OCI-LY3 (cell line): ENCODE measurements around the gene UNC93A.

ENCODE experiments used
- H2AFZ ChIP-seq: fragments of 200-600, 300-600 bp; shearing (Covaris generic); 2 replicates; pipeline ENCODE4 v1.6.0; 2014; ENCODE audit warnings: antibody characterized with exemption, low read depth, low read length
- H3K27ac ChIP-seq: fragments of 200-600, 300-600 bp; sonication (generic); 2 replicates; pipeline ENCODE4 v1.5.1; 2014; ENCODE audit warnings: mild to moderate bottlenecking, low read length, moderate library complexity, mixed read lengths
- H3K27me3 ChIP-seq: fragments of 200-600, 300-600 bp; sonication (generic); 2 replicates; pipeline ENCODE4 v1.6.1; 2014; ENCODE audit warnings: low read depth, low read length, mixed read lengths
- H3K36me3 ChIP-seq: fragments of 200-600, 300-600 bp; sonication (generic); replicated peaks from 2 replicates; pipeline ENCODE3; 2014; ENCODE audit warnings: low read depth, low read length, mixed read lengths
- H3K4me1 ChIP-seq: fragments of 300-600, 200-600 bp; sonication (generic); 2 replicates; pipeline ENCODE4 v1.6.1; 2014; ENCODE audit warnings: low read length, mixed read lengths
- H3K4me2 ChIP-seq: fragments of 200-600, 300-600 bp; sonication (generic); 2 replicates; pipeline ENCODE4 v1.6.1; 2014; ENCODE audit warnings: low read length, mixed read lengths
- H3K4me3 ChIP-seq: fragments of 300-600, 200-600 bp; sonication (generic); 2 replicates; pipeline ENCODE4 v1.5.1; 2014; ENCODE audit warnings: antibody characterized with exemption, mild to moderate bottlenecking, low read length, moderate library complexity
- H3K79me2 ChIP-seq: fragments of 300-600, 200-600 bp; shearing (Covaris generic); 2 replicates; pipeline ENCODE4 v1.6.1; 2014; ENCODE audit warnings: mild to moderate bottlenecking, low read length, mixed read lengths
- H3K9ac ChIP-seq: fragments of 300-600, 200-600 bp; shearing (Covaris generic); 2 replicates; pipeline ENCODE4 v1.6.0; 2014; ENCODE audit warnings: mild to moderate bottlenecking, low read length, moderate library complexity
- H3K9me3 ChIP-seq: fragments of 200-600, 300-600 bp; shearing (Covaris generic); 2 replicates; pipeline ENCODE4 v1.6.1; 2014; ENCODE audit warnings: low read length, mixed read lengths; ENCODE audit not compliant: insufficient read depth
- H4K20me1 ChIP-seq: fragments of 200-600, 300-600 bp; sonication (generic); 2 replicates; pipeline ENCODE4 v1.6.1; 2016; ENCODE audit warnings: low read length, mixed read lengths; ENCODE audit not compliant: insufficient read depth
- EZH2phosphoT487 ChIP-seq: fragments of 200-600 bp; shearing (Covaris generic); IDR thresholded peaks from 2 replicates; pipeline ENCODE4 v1.6.1; 2018; ENCODE audit warnings: antibody characterized with exemption, mixed run types, low read depth
- TF ChIP-seq, protein P1 (sequence below): fragments of 200-600, 300-600 bp; sonication (generic); IDR thresholded peaks from 2 replicates; pipeline ENCODE4 v1.5.1; 2014; ENCODE audit warnings: antibody characterized with exemption, low read length, low read depth

UNC93A gene

DNA sequence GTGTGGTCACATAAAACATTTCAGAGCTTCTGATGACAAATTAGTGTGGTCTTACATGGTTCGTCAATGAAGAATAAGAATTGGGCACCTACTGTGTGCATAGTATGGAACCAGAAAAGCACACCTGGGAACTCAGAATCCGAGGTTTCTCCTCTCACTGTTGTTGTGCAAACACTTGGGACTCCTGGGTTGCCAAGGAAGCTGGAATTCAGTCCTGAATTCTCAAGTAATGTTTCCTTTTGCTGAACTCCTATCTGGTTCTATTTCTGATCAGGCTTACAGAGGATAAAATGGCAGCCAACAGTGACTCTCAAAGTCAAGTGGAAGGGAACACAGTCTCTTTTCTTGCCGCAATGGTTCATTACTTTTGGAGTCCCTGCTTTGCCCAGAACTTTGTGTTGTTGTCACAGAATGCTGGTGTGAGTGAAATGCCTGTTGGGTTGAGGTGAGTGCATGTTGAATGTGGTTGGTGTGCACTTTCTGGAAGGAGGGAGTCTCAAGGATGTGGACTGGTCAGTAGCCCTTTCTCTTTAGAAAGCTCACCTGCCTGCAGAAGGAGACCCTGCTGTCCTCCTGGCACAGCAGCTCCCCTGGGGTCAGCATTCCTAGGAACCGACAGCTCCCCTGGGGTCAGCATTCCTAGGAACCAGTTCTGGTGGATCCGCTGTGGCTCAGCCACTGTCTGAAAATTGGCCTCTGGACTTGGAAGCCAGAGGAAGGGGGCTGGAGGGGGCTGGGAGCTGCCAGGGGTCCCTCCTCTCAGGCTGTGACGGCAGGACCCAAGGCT lies 1.4 kb downstream of the UNC93A start:
- Histone ChIP-seq H3K4me3 (no peak overlapping the region), H3K79me2 (no peaks in the 10 kb centered on the region), H3K4me1 (no peaks in the 10 kb centered on the region), H3K27ac (no peak overlapping the region), H3K36me3 (no peaks in the 10 kb centered on the region), H2AFZ (no peak overlapping the region), H3K9me3 (no peaks in the 10 kb centered on the region), H3K27me3 (peaks cover 13% of the 10 kb centered on the region), H3K4me2 (no peak overlapping the region), H3K9ac (no peak overlapping the region), H4K20me1 (no peaks in the 10 kb centered on the region)
- TF ChIP-seq EZH2phosphoT487 = no peak
- TF ChIP-seq, protein P1, sequence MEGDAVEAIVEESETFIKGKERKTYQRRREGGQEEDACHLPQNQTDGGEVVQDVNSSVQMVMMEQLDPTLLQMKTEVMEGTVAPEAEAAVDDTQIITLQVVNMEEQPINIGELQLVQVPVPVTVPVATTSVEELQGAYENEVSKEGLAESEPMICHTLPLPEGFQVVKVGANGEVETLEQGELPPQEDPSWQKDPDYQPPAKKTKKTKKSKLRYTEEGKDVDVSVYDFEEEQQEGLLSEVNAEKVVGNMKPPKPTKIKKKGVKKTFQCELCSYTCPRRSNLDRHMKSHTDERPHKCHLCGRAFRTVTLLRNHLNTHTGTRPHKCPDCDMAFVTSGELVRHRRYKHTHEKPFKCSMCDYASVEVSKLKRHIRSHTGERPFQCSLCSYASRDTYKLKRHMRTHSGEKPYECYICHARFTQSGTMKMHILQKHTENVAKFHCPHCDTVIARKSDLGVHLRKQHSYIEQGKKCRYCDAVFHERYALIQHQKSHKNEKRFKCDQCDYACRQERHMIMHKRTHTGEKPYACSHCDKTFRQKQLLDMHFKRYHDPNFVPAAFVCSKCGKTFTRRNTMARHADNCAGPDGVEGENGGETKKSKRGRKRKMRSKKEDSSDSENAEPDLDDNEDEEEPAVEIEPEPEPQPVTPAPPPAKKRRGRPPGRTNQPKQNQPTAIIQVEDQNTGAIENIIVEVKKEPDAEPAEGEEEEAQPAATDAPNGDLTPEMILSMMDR = no peak

DNA sequence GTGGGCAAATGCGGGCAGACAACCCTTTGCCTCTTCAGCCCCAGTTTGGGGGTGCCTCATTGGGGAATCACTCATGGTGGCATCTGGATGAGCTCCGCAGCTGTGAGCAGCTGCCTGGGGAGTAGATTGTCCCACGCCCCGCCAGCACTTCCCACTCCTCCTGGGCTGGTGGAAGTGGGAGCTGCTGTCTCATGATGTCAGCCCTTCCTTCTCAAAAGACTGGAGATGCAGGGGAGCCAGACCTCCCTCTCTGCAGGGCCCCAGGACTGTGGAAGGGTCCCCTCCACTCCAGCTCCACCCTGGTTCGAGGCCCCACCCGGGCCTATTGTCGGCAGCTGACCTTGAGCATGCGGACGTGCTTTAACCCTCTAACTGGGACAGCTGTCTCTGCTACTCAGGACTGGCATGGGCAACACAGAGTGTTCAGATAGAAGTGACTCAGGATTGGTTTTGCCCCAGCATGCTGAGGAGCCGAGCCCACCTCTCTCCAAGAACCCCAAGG lies 2.0 kb downstream of the UNC93A start:
- Histone ChIP-seq H3K4me1 (no peaks in the 10 kb centered on the region), H3K79me2 (no peaks in the 10 kb centered on the region), H3K9ac (no peak overlapping the region), H3K4me3 (no peak overlapping the region), H3K27me3 (peaks cover 13% of the 10 kb centered on the region), H4K20me1 (no peaks in the 10 kb centered on the region), H2AFZ (no peak overlapping the region), H3K27ac (no peak overlapping the region), H3K4me2 (no peak overlapping the region), H3K9me3 (no peaks in the 10 kb centered on the region), H3K36me3 (no peaks in the 10 kb centered on the region)
- TF ChIP-seq, protein P1 = no peak
- TF ChIP-seq EZH2phosphoT487 = no peak

DNA sequence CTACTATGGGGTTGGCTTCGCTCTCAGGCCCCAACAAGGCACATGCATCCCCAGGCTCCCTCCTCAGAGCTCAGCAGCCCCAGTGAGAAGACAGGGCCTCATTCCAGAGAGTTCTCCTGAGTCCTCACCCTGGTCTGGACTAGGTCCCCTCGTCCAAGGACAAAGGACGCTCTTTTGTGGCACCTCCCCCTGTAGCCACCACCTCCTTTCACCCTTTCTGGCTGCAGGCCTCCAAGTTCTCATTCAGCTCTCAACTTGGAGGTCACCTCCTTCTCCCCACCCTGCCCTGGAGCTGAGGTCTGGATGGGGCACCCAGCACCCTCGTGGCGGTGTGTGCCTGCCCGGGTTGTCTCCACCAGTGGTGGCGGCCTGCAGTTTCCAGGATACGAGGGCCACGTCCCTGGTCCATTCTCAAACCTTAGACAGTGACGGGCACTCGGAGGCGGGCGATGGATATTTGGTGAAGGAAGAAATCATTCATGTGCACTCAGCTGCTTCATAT lies 2.5 kb downstream of the UNC93A start:
- Histone ChIP-seq H3K9ac (no peak overlapping the region), H3K79me2 (no peaks in the 10 kb centered on the region), H3K27ac (no peak overlapping the region), H3K4me2 (no peak overlapping the region), H3K36me3 (no peaks in the 10 kb centered on the region), H3K27me3 (peaks cover 13% of the 10 kb centered on the region), H2AFZ (no peak overlapping the region), H3K9me3 (no peaks in the 10 kb centered on the region), H3K4me1 (no peaks in the 10 kb centered on the region), H3K4me3 (no peak overlapping the region), H4K20me1 (no peaks in the 10 kb centered on the region)
- TF ChIP-seq, protein P1 = no peak
- TF ChIP-seq EZH2phosphoT487 = no peak

DNA sequence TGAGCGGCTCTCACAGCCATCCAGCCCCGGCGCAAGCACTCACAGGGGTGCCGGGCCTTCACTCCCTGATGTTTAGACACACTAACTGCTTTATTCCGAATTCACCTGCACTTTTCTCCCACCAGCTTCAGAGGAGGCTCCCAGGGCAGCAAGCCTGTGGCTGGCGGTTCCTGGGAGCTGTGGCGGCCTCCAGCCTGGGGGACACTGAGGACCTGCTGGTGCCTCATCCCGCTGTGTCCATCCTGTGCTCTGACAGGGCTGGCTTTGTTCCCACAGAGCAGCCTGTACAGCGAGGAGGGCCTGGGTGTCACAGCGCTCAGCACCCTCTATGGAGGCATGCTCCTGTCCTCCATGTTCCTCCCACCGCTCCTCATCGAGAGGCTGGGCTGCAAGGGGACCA lies 3.1 kb downstream of the UNC93A start:
- no peak overlapping the region for H2AFZ ChIP-seq
- H3K27me3 ChIP-seq = peaks cover 13% of the 10 kb centered on the region
- no peaks in the 10 kb centered on the region for H3K9me3 ChIP-seq

More for the DNA sequence above, 3.1 kb downstream of the UNC93A start:
- no peak overlapping the region for H3K4me2 ChIP-seq
- no peak overlapping the region for H3K4me3 ChIP-seq
- H3K9ac ChIP-seq = no peak overlapping the region
- no peak overlapping the region for H3K27ac ChIP-seq
- H3K36me3 ChIP-seq = no peaks in the 10 kb centered on the region
- no peaks in the 10 kb centered on the region for H3K4me1 ChIP-seq
- TF ChIP-seq, protein P1 = no peak
- TF ChIP-seq EZH2phosphoT487 = no peak
- H4K20me1 ChIP-seq = no peaks in the 10 kb centered on the region
- H3K79me2 ChIP-seq = no peaks in the 10 kb centered on the region
